Measurements from ENCODE around the gene NEU4.

The NEU4 gene

GRCh38 chr2:241854342-241855244, 45.6 kb downstream of the NEU4 start:
- DNase-seq, result no peak

- DNase-seq, result no peak
Measured at GRCh38 chr2:241855245-241855887, 46.4 kb downstream of the NEU4 start.

- DNase-seq, result no peak
Measured at GRCh38 chr2:241855888-241856422, 47.0 kb downstream of the NEU4 start.

- DNase-seq, result no peak
Measured at GRCh38 chr2:241857041-241857541, 48.1 kb downstream of the NEU4 start.

- no peak for DNase-seq
Measured at GRCh38 chr2:241857572-241858121, 48.7 kb downstream of the NEU4 start.

GRCh38 chr2:241858206-241859016, 49.4 kb downstream of the NEU4 start, which contains the start of gene PDCD1:
Gene PDCD1 (minus strand): TSS chr2:241858894. CDS start chr2:241858838, 56 bp downstream.
- DNase-seq, result no peak

GRCh38 chr2:241859017-241859435, 50.0 kb downstream of the NEU4 start:
- DNase-seq, result no peak

- no peak for DNase-seq
Measured at GRCh38 chr2:241859436-241860183, 50.6 kb downstream of the NEU4 start.

GRCh38 chr2:241860184-241861078, 51.4 kb downstream of the NEU4 start:
- DNase-seq, result no peak

- no peak for DNase-seq
Measured at GRCh38 chr2:241861264-241861663, 52.3 kb downstream of the NEU4 start.

GRCh38 chr2:241862093-241862492, 53.1 kb downstream of the NEU4 start:
- no peak for DNase-seq

GRCh38 chr2:241862775-241863535, 54.0 kb downstream of the NEU4 start:
- DNase-seq, result no peak

- no peak for DNase-seq
Measured at GRCh38 chr2:241863536-241863954, 54.6 kb downstream of the NEU4 start.

GRCh38 chr2:241864168-241864849, 55.3 kb downstream of the NEU4 start:
- no peak for DNase-seq

GRCh38 chr2:241864850-241865213, 55.8 kb downstream of the NEU4 start:
- no peak for DNase-seq

- no peak for DNase-seq
Measured at GRCh38 chr2:241865416-241865956, 56.5 kb downstream of the NEU4 start.

- no peak for DNase-seq
Measured at GRCh38 chr2:241865957-241866789, 57.2 kb downstream of the NEU4 start.
